Fibroblast of the aortic adventitia (primary cell): ENCODE data around the gene EXOC3L1. TPM values are rescaled to one million over a fixed set of nuclear protein-coding genes. Genes with fewer than 3 reads are reported as not detected.

Experiments used
- DNase-seq: peaks from one replicate; pipeline ENCODE4 v3.0.0-alpha.2; 2010; ENCODE audit warnings: low read depth
- H3K4me3 ChIP-seq: 2 replicates; pipeline ENCODE4 v1.5.1; 2011; ENCODE audit warnings: low read depth, mild to moderate bottlenecking, control low read depth, low read length, moderate library complexity
- CTCF ChIP-seq: IDR thresholded peaks from 2 replicates; pipeline ENCODE4 v1.5.1; 2011; ENCODE audit warnings: mild to moderate bottlenecking, low read length, control low read depth, inconsistent platforms; ENCODE audit not compliant: insufficient read depth
- total RNA-seq: library from RNA; depleted of rRNA; stranded (reverse); fragments of >200 nt; gene quantifications from 2 replicates; pipeline ENCODE4 v1.2.3, GENCODE V29; 2012; ENCODE audit warnings: low replicate concordance

Gene EXOC3L1
- total RNA-seq, 1 donor: not detected

DNA sequence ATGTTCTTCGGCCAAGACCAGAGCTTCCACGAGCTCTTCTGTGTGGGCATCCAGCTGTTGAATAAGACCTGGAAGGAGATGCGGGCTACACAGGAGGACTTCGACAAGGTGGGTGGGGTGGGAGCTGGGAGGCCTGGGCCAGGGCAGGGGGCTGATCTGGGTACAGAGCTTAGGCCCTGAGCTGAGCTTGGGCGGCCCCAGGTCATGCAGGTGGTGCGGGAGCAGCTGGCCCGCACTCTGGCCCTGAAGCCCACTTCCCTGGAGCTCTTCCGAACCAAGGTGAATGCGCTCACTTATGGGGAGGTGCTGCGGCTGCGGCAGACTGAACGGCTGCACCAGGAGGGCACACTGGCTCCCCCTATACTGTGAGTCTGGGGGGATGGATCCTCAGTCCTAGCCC, 12.5 kb upstream of the EXOC3L1 start:
- no peak for TF ChIP-seq CTCF
- DNase-seq: no peak
- no peak overlapping the region for H3K4me3 ChIP-seq

GRCh38 chr16:67201411-67202345, 11.7 kb upstream of the EXOC3L1 start:
- TF ChIP-seq CTCF: no peak
- DNase-seq: no peak
- no peak overlapping the region for H3K4me3 ChIP-seq

GRCh38 chr16:67200491-67200890, 10.6 kb upstream of the EXOC3L1 start:
- DNase-seq: no peak
- no peak for TF ChIP-seq CTCF

GRCh38 chr16:67199808-67200198, 9.9 kb upstream of the EXOC3L1 start:
- no peak for DNase-seq
- no peak overlapping the region for H3K4me3 ChIP-seq
- TF ChIP-seq CTCF: no peak

More at GRCh38 chr16:67200491-67200890, 10.6 kb upstream of the EXOC3L1 start:
- H3K4me3 ChIP-seq: no peak overlapping the region

- no peak within 1 kb of the TSS for H3K4me3 ChIP-seq
- TF ChIP-seq CTCF: peak; percentile 39
- no peak for DNase-seq
Observed at GRCh38 chr16:67199011-67199807, 9.3 kb upstream of the EXOC3L1 start, which contains the start of gene ELMO3. Gene ELMO3 (plus strand): TSS chr16:67199131. CDS start chr16:67199327, 196 bp downstream.

DNA sequence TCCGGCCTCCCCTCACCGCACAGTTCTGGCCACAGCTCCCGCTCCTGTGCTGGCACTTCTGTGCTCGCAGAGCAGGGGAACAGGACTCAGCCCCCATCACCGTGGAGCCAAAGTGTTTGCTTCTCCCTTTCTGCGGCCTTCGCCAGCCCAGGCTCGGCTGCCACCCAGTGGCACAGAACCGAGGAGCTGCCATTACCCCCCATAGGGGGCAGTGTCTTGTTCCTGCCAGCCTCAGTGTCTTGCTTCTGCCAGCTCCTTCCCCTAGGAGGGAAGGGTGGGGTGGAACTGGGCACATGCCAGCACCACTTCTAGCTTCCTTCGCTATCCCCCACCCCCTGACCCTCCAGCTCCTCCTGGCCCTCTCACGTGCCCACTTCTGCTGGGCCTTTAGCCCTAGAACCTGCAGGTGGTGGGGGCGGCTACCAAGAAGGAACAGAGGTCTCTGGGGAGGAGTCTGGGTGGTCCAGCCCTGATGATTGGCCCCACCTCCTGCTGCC, 8.3 kb upstream of the EXOC3L1 start:
- peak; percentile 49 for DNase-seq
- no peak overlapping the region for H3K4me3 ChIP-seq
- peak; percentile 63 for TF ChIP-seq CTCF
